ENCODE measurements around the gene CSNK2A1.

CSNK2A1 gene

DNA sequence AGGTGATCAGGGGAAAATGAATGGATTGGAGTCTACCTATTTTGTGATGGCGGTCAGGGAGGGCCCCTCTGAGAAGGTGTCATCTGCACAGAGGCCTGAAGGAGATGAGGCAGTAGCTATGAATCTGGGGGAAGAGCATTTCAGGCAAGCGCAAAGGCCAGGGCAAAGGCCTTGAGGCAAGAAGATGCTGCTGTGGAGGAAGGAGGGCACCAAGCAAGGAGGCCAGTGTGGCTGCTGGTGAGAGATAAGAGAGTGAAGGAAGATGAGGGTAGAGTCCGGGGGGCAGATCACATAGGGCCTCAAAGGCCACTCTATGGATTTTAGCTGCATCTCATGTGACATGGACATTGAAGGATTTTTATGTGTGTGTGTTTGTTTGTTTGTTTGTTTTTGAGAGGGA is 20.6 kb upstream of the CSNK2A1 start:
- H3K27me3 ChIP-seq (ENCODE audit: low read length): no peaks in the 10 kb centered on the region
- H3K27ac ChIP-seq (ENCODE audit: low read depth, low read length): no peak overlapping the region
- H2AFZ ChIP-seq (ENCODE audit: low read depth, low read length, severe bottlenecking): no peak overlapping the region
- H3K4me2 ChIP-seq (ENCODE audit: low read depth, low read length, poor library complexity, severe bottlenecking): no peak overlapping the region
- no peaks in the 10 kb centered on the region for H3F3A ChIP-seq (ENCODE audit: insufficient read depth)
- H3K9me3 ChIP-seq (ENCODE audit: insufficient read depth, low read length): no peaks in the 10 kb centered on the region
- no peaks in the 10 kb centered on the region for H3K9me2 ChIP-seq (replicated peaks; ENCODE audit: insufficient read depth, low read length)
- TF ChIP-seq CTCF (IDR thresholded peaks at IDR 0.05; ENCODE audit: insufficient read depth, low read length, poor library complexity, severe bottlenecking): no peak
- TF ChIP-seq EZH2phosphoT487 (conservative IDR thresholded peaks at IDR 0.05; ENCODE audit: low read length): no peak
- H3K79me2 ChIP-seq (ENCODE audit: insufficient read depth, low read length): no peaks in the 10 kb centered on the region
- H3K9ac ChIP-seq (ENCODE audit: low read length): no peak overlapping the region
- no peaks in the 10 kb centered on the region for H3K36me3 ChIP-seq (ENCODE audit: low read length)
- no peak overlapping the region for H3K4me3 ChIP-seq (ENCODE audit: insufficient read depth, low read length, poor library complexity, severe bottlenecking)
- H4K20me1 ChIP-seq (ENCODE audit: low read depth, low read length): no peaks in the 10 kb centered on the region

GRCh38 chr20:563187-563586 is 19.6 kb upstream of the CSNK2A1 start:
- Histone ChIP-seq H3K27ac (ENCODE audit: low read depth, low read length) (no peak overlapping the region), H3K9ac (ENCODE audit: low read length) (no peak overlapping the region), H2AFZ (ENCODE audit: low read depth, low read length, severe bottlenecking) (no peak overlapping the region), H3K4me2 (ENCODE audit: low read depth, low read length, poor library complexity, severe bottlenecking) (no peak overlapping the region), H3K27me3 (ENCODE audit: low read length) (no peaks in the 10 kb centered on the region), H3K36me3 (ENCODE audit: low read length) (no peaks in the 10 kb centered on the region), H3K9me3 (ENCODE audit: insufficient read depth, low read length) (no peaks in the 10 kb centered on the region), H4K20me1 (ENCODE audit: low read depth, low read length) (no peaks in the 10 kb centered on the region), H3K4me3 (ENCODE audit: insufficient read depth, low read length, poor library complexity, severe bottlenecking) (no peak overlapping the region), H3K9me2 (replicated peaks; ENCODE audit: insufficient read depth, low read length) (no peaks in the 10 kb centered on the region), H3F3A (ENCODE audit: insufficient read depth) (no peaks in the 10 kb centered on the region), H3K79me2 (ENCODE audit: insufficient read depth, low read length) (no peaks in the 10 kb centered on the region)
- TF ChIP-seq CTCF (IDR thresholded peaks at IDR 0.05; ENCODE audit: insufficient read depth, low read length, poor library complexity, severe bottlenecking): no peak
- no peak for TF ChIP-seq EZH2phosphoT487 (conservative IDR thresholded peaks at IDR 0.05; ENCODE audit: low read length)

DNA sequence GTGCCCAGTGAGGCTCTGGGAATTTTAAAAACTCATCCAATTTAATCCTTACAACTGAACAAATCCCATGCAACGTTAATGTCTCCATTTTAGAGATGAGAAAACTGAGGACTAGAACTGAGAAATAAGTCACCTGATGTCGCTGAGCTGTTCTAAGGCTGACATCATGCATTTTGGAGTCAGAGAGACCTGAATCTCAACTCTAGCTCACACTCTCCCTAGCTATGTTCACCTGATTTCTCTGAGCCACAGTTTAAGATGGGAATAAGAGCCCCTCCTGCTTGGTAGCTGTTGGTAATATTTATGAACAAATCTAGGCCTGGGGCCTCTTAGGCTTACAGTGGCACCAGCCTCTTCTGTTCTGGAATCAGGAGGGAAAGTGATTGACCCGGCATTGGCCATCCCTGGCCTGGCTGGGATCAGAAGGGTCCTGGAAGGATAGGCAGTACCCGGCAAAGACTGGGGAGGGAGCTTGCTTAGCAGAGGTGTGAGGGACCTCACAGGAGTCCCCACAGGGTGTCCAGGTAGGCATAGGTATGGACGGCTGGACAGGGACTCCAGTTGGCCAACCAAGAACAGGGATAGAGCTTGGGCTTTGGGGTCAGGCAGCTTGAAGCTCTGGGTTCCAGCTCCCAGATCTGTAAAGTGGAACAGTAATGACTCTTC is 18.8 kb upstream of the CSNK2A1 start:
- no peaks in the 10 kb centered on the region for H3K36me3 ChIP-seq (ENCODE audit: low read length)
- H3K27me3 ChIP-seq (ENCODE audit: low read length): no peaks in the 10 kb centered on the region
- H3K9me3 ChIP-seq (ENCODE audit: insufficient read depth, low read length): no peaks in the 10 kb centered on the region
- no peaks in the 10 kb centered on the region for H3K9me2 ChIP-seq (replicated peaks; ENCODE audit: insufficient read depth, low read length)
- TF ChIP-seq EZH2phosphoT487 (conservative IDR thresholded peaks at IDR 0.05; ENCODE audit: low read length): no peak
- TF ChIP-seq CTCF (IDR thresholded peaks at IDR 0.05; ENCODE audit: insufficient read depth, low read length, poor library complexity, severe bottlenecking): no peak
- H3K27ac ChIP-seq (ENCODE audit: low read depth, low read length): no peak overlapping the region
- H3K9ac ChIP-seq (ENCODE audit: low read length): no peak overlapping the region
- no peak overlapping the region for H2AFZ ChIP-seq (ENCODE audit: low read depth, low read length, severe bottlenecking)
- H3K4me2 ChIP-seq (ENCODE audit: low read depth, low read length, poor library complexity, severe bottlenecking): no peak overlapping the region
- no peaks in the 10 kb centered on the region for H4K20me1 ChIP-seq (ENCODE audit: low read depth, low read length)
- no peaks in the 10 kb centered on the region for H3F3A ChIP-seq (ENCODE audit: insufficient read depth)
- H3K79me2 ChIP-seq (ENCODE audit: insufficient read depth, low read length): no peaks in the 10 kb centered on the region
- H3K4me3 ChIP-seq (ENCODE audit: insufficient read depth, low read length, poor library complexity, severe bottlenecking): no peak overlapping the region

Data from SU-DHL-6 (cell line).